Osteoblast (primary cell): Measurements from ENCODE around the gene GAS6. TPM values are rescaled to one million over a fixed set of nuclear protein-coding genes. Genes with fewer than 3 reads are reported as not detected.

ENCODE experiments used
- DNase-seq: peaks from one replicate; pipeline ENCODE4 v3.0.0; 2011; ENCODE audit warnings: low spot score, mixed read lengths; ENCODE audit not compliant: insufficient read length; ENCODE audit errors: missing footprints
- H2AFZ ChIP-seq: 2 replicates; pipeline ENCODE4 v1.6.0; 2011; ENCODE audit warnings: mild to moderate bottlenecking, low read length
- H3K27ac ChIP-seq: 2 replicates; pipeline ENCODE4 v1.5.1; 2011; ENCODE audit warnings: mild to moderate bottlenecking, low read depth, low read length, moderate library complexity
- H3K27me3 ChIP-seq: 2 replicates; pipeline ENCODE4 v1.6.0; 2012; ENCODE audit warnings: mild to moderate bottlenecking, control low read depth, inconsistent platforms, low read length, moderate library complexity; ENCODE audit not compliant: insufficient read depth
- H3K36me3 ChIP-seq: 2 replicates; pipeline ENCODE4 v1.5.1; 2011; ENCODE audit warnings: mild to moderate bottlenecking, low read length, control low read depth, moderate library complexity; ENCODE audit not compliant: insufficient read depth
- H3K4me1 ChIP-seq: 2 replicates; pipeline ENCODE4 v1.5.1; 2011; ENCODE audit warnings: mild to moderate bottlenecking, low read length, control low read depth, moderate library complexity; ENCODE audit not compliant: insufficient read depth
- H3K4me2 ChIP-seq: 2 replicates; pipeline ENCODE4 v1.6.0; 2011; ENCODE audit warnings: mild to moderate bottlenecking, low read length; ENCODE audit not compliant: insufficient read depth
- H3K4me3 ChIP-seq: fragments of 200-600 bp; sonication (generic); 3 replicates; pipeline ENCODE4 v1.5.1; 2012; ENCODE audit warnings: mild to moderate bottlenecking, low read length, inconsistent platforms; ENCODE audit not compliant: insufficient read depth
- H3K79me2 ChIP-seq: 2 replicates; pipeline ENCODE4 v1.6.0; 2012; ENCODE audit warnings: mild to moderate bottlenecking, low read length, control low read depth, inconsistent platforms; ENCODE audit not compliant: insufficient read depth
- H3K9me3 ChIP-seq: 2 replicates; pipeline ENCODE4 v1.5.1; 2011; ENCODE audit warnings: low read depth, low read length, control low read depth
- H4K20me1 ChIP-seq: 2 replicates; pipeline ENCODE4 v1.6.0; 2012; ENCODE audit warnings: mild to moderate bottlenecking, low read length, control low read depth; ENCODE audit not compliant: insufficient read depth
- total RNA-seq: library from RNA; depleted of rRNA; stranded (reverse); fragments of >200 nt; gene quantifications from 2 replicates; pipeline ENCODE4 v1.2.3, GENCODE V29; 2012
- TF ChIP-seq, protein P1 (sequence below): IDR thresholded peaks from 2 replicates; pipeline ENCODE4 v1.5.1; 2011; ENCODE audit warnings: mild to moderate bottlenecking, low read depth, low read length, moderate library complexity; ENCODE audit errors: extremely low read depth

GAS6 gene
- total RNA-seq, 1 donor: 417 TPM

DNA sequence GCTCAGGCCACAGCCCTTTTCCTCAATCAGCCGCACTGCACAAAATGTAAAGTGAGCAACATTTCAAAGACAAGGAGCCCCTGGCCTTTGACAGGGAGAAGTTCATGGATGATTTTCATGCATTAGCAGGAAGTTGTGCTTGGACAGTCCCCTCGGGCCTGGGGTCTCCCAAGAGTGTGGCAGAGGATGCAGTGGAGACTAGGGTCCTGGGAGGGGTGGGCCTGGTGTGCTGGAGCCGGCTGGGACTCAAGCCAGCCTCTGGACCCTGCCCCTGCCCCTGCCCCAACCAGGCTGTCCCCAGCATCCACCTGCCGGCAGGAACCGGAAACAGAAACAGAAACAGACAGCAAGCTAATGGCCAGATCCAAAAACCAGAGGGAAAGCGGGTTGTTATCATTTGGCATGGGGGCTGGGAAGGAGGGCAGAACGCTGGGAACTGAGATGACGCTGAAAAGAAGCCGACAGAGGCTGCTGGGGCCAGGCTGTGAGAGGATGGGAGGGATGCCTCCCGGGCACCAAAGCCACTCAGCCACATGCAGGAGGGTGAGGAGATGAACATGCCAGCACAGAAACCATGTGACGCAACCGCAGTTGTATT lies 2.3 kb downstream of the GAS6 start:
- H3K9me3 ChIP-seq: no peaks in the 10 kb centered on the region
- H3K27me3 ChIP-seq: no peaks in the 10 kb centered on the region
- TF ChIP-seq, protein P1, sequence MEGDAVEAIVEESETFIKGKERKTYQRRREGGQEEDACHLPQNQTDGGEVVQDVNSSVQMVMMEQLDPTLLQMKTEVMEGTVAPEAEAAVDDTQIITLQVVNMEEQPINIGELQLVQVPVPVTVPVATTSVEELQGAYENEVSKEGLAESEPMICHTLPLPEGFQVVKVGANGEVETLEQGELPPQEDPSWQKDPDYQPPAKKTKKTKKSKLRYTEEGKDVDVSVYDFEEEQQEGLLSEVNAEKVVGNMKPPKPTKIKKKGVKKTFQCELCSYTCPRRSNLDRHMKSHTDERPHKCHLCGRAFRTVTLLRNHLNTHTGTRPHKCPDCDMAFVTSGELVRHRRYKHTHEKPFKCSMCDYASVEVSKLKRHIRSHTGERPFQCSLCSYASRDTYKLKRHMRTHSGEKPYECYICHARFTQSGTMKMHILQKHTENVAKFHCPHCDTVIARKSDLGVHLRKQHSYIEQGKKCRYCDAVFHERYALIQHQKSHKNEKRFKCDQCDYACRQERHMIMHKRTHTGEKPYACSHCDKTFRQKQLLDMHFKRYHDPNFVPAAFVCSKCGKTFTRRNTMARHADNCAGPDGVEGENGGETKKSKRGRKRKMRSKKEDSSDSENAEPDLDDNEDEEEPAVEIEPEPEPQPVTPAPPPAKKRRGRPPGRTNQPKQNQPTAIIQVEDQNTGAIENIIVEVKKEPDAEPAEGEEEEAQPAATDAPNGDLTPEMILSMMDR: no peak
- no peak overlapping the region for H2AFZ ChIP-seq
- H3K36me3 ChIP-seq: peaks cover 36% of the 10 kb centered on the region
- H3K4me2 ChIP-seq: peak overlapping the region; percentile 89
- H3K4me3 ChIP-seq: peak overlapping the region; percentile 78
- H3K4me1 ChIP-seq: peaks cover 42% of the 10 kb centered on the region
- H3K79me2 ChIP-seq: peaks cover 78% of the 10 kb centered on the region
- DNase-seq: peak; percentile 80
- no peak overlapping the region for H3K27ac ChIP-seq
- peaks cover 60% of the 10 kb centered on the region for H4K20me1 ChIP-seq

DNA sequence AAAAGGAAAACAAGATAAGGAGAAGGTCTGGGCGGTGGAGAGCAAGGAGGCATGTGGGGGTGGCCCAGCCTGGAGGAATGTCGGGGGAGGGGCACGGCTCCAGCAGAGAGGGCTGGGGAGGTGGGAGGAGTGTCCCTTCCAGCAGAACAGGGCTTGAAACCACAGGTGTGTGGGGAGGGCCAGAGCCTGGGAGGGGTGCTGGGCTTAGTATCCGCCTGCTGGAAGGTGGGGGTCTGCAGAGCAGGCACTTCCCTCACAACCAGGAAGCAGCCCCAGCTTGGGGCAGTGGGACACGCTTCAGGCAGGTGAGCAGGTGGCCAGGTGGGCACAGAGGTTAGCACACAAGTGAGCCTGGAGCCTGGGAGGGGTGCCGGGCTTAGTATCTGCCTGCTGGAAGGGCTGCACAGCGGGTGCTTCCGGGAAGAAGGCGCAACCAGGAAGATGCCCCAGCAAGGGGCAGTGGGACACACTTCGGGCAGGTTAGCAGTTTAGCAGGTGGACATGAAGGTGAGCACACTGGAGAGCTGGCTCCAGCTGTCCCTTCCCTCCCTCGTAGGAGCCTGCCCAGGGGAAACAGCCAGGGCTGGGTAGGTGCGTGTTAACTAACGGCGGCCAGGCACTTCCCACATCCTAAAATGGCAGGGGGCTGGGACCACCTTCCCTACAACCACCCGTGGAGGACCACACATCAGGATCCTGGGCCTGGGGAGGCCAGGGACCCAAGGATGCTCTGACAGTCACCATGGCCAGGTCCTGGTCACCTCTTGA lies 3.0 kb downstream of the GAS6 start:
- no peaks in the 10 kb centered on the region for H3K9me3 ChIP-seq
- peaks cover 42% of the 10 kb centered on the region for H3K36me3 ChIP-seq
- peaks cover 67% of the 10 kb centered on the region for H4K20me1 ChIP-seq
- H3K4me2 ChIP-seq: peak overlapping the region; percentile 89
- H3K27me3 ChIP-seq: no peaks in the 10 kb centered on the region
- peaks cover 49% of the 10 kb centered on the region for H3K4me1 ChIP-seq
- H3K79me2 ChIP-seq: peaks cover 85% of the 10 kb centered on the region
- no peak overlapping the region for H2AFZ ChIP-seq
- DNase-seq: peak; percentile 88
- TF ChIP-seq, protein P1: no peak
- peak overlapping the region; percentile 78 for H3K4me3 ChIP-seq
- H3K27ac ChIP-seq: no peak overlapping the region

DNA sequence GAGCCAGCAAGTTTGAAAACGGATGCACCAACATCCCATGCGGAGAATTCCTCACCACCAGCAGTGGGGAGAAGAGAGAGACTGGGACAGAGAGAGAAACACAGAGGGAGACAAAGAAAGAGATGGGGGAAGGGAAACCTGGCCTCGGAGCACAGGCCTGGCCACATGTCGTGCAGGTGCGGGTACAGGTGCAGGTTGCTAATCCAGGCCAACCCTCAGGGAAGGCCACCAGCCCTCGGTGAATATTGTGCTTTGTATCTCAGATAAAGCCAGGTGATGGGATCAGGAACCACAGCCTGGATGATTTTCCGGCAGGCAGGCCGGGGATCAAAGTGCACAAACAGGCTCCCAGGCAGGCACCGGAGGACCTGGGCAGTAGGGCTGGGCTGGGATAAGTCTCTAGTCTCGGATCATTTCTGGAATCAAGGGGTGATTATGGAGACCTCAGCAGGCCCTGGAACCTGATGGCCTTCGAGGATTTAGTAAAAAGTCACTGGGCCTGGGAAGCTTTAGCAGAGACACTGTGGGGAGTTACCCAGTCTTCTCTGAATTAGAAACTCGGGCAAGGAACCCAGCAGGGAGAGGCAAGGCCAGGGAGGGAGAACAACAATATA lies 3.7 kb downstream of the GAS6 start:
- no peaks in the 10 kb centered on the region for H3K27me3 ChIP-seq
- H3K36me3 ChIP-seq: peaks cover 45% of the 10 kb centered on the region
- peaks cover 56% of the 10 kb centered on the region for H3K4me1 ChIP-seq
- H4K20me1 ChIP-seq: peaks cover 74% of the 10 kb centered on the region
- DNase-seq: no peak
- H3K9me3 ChIP-seq: no peaks in the 10 kb centered on the region
- no peak overlapping the region for H2AFZ ChIP-seq
- peaks cover 92% of the 10 kb centered on the region for H3K79me2 ChIP-seq
- H3K4me2 ChIP-seq: peak overlapping the region; percentile 37
- H3K27ac ChIP-seq: no peak overlapping the region
- H3K4me3 ChIP-seq: peak overlapping the region; percentile 78
- TF ChIP-seq, protein P1: no peak
